Measurements from ENCODE around the gene SLC12A5.

- TF ChIP-seq CTCF (conservative IDR thresholded peaks at IDR 0.05; ENCODE audit: low read depth, low read length) (no peak), BHLHE40 (IDR thresholded peaks at IDR 0.05; ENCODE audit: low read depth, low read length) (no peak), CEBPB (IDR thresholded peaks at IDR 0.05; ENCODE audit: low read depth, low read length) (no peak), POLR2A (IDR thresholded peaks at IDR 0.05; ENCODE audit: low read depth, low read length) (no peak), RCOR1 (IDR thresholded peaks at IDR 0.05; ENCODE audit: insufficient replicate concordance, low read length) (no peak), MAFK (IDR thresholded peaks at IDR 0.05; ENCODE audit: low read depth, low read length) (no peak)
These were observed 78.0 kb downstream of the SLC12A5 start for GRCh38 chr20:46107061-46107460.
